Spleen (tissue), 13 donors: ENCODE measurements around the gene YAP1. TPM values are rescaled to one million over a fixed set of nuclear protein-coding genes. Genes with fewer than 3 reads are reported as not detected.
A peak's percentile ranks its signal among the peaks of the same experiment; 100 is the strongest.

Experiments used
- DNase-seq: peaks from one replicate; pipeline ENCODE4 v3.0.0-alpha.2; 2020
- H3K27ac ChIP-seq, 8 donors: fragments of 200-600 bp; sonication (generic) in 7 of 8; 1 replicate in 4 of 8; 2 replicates in 4 of 8; pipeline versions ENCODE4 v1.5.0 to v1.8.0; 2016 to 2021; ENCODE audit warnings: inconsistent platforms in 4 of 8, mild to moderate bottlenecking in 4 of 8, moderate library complexity in 1 of 8
- H3K27me3 ChIP-seq, 7 donors: fragments of 200-600 bp; sonication (generic) in 6 of 7; replicated peaks in 1 of 7; 1 replicate in 4 of 7; 2 replicates in 3 of 7; pipeline versions ENCODE4 v1.5.0 to v1.8.0; 2016 to 2021; ENCODE audit warnings: inconsistent platforms in 3 of 7, mild to moderate bottlenecking in 1 of 7
- H3K36me3 ChIP-seq, 6 donors: fragments of 200-600 bp; sonication (generic) in 5 of 6; 1 replicate in 4 of 6; 2 replicates in 2 of 6; pipeline versions ENCODE4 v1.5.0 to v1.8.0; 2016 to 2021; ENCODE audit warnings: inconsistent platforms in 2 of 6
- H3K4me1 ChIP-seq, 6 donors: fragments of 200-600 bp; sonication (generic) in 5 of 6; 1 replicate in 3 of 6; 2 replicates in 3 of 6; pipeline versions ENCODE4 v1.5.0 to v1.8.0; 2016 to 2021; ENCODE audit warnings: inconsistent platforms in 3 of 6
- H3K4me3 ChIP-seq, 8 donors: fragments of 200-600 bp; sonication (generic) in 7 of 8; 1 replicate in 4 of 8; 2 replicates in 4 of 8; pipeline versions ENCODE4 v1.5.0 to v1.8.0; 2016 to 2021; ENCODE audit warnings: inconsistent platforms in 4 of 8, mild to moderate bottlenecking in 4 of 8, moderate library complexity in 2 of 8
- H3K9me3 ChIP-seq, 8 donors: fragments of 200-600 bp; sonication (generic) in 7 of 8; 1 replicate in 4 of 8; 2 replicates in 4 of 8; pipeline versions ENCODE4 v1.5.0 to v1.8.0; 2016 to 2021; ENCODE audit warnings: inconsistent platforms in 4 of 8
- CTCF ChIP-seq, 11 experiments: fragments of 200-600 bp in 7 of 11; fragments of 450-650 bp in 4 of 11; sonication (generic) in 4 of 11; IDR thresholded peaks in 8 of 11; conservative IDR thresholded peaks in 3 of 11; 1 replicate in 7 of 11; 2 replicates in 4 of 11; pipeline versions ENCODE4 v1.4.0 to v1.8.0; 2016 to 2021; ENCODE audit warnings: antibody characterized with exemption in 11 of 11, inconsistent platforms in 4 of 11, mild to moderate bottlenecking in 1 of 11
- POLR2A ChIP-seq, 3 donors: fragments of 450-650 bp; IDR thresholded peaks; one replicate each; pipeline ENCODE4 v1.5.1; 2017; ENCODE audit warnings: antibody characterized with exemption in 3 of 3, mild to moderate bottlenecking in 1 of 3
- POLR2AphosphoS5 ChIP-seq, 3 donors: sonication (generic); formaldehyde crosslinking; IDR thresholded peaks; one replicate each; pipeline ENCODE4 v1.5.1; 2017; ENCODE audit warnings: antibody characterized with exemption in 3 of 3
- WGBS, 5 donors: extraction: QIAGEN DNeasy Blood & Tissue Kit in 3 of 5; methylation state at CpG; one replicate each; pipeline versions ENCODE4 v1.1.5 to v1.1.7; 2013 to 2018; 5-methylcytosine and 5-hydroxymethylcytosine counted together
- intact Hi-C: fragments of 100-400 bp; cut with DNase I; formaldehyde crosslinking; loops from one replicate; pipeline ENCODE4 v1.15.0; 2023; ENCODE audit warnings: low total_unique reads
- long read RNA-seq, 2 donors: transcript quantifications; one replicate each; lab custom pipeline, GENCODE V29; 2026
- polyA plus RNA-seq, 3 donors: library from polyadenylated mRNA; stranded (reverse); fragments of 200-250 nt; gene quantifications; one replicate each; pipeline ENCODE4 v1.2.1, GENCODE V29; 2013
- total RNA-seq, 7 donors: library from RNA; depleted of rRNA in 3 of 7; stranded (reverse); fragments of >200 nt in 3 of 7; fragmentation: NEBNext Ultra II Directional in 4 of 7; extraction: Animal tissue kit (Norgen Biotek cat#: 25700) in 4 of 7; gene quantifications; one replicate each; pipeline versions ENCODE4 v1.1.0 to v1.2.1, GENCODE V29; 2016 to 2021
- donor health status: healthy with polysubstance abuse.
- donor health status: DM: no; HTN: no; CAD: no; lungs with moderate emphysema.
- donor health status: DM: no; HTN: no; CAD: no.
- donor health status: Bipolar disorder and iron deficiency.
- donor health status: healthy.
- donor health status: DM: no; HTN: no; CAD: no.
- donor health status: DM: yes; HTN: yes; CAD: no.

The YAP1 gene
- total RNA-seq (10 to 100 TPM; 29.8 to 37.3 (median 34.4) TPM), polyA plus RNA-seq (1 to 10 TPM; 4.9 to 9.0 (median 6.0) TPM)
- long read RNA-seq, donor 1, full-length matches to known transcripts, result 3 of 3 reads
- long read RNA-seq, donor 1, partial matches to known transcripts, result 0 of 3 reads
- long read RNA-seq, donor 1, other reads (novel, unspliced or antisense), result 0 of 3 reads
- long read RNA-seq, donor 2, full-length matches to known transcripts, result 6 of 6 reads
- long read RNA-seq, donor 2, partial matches to known transcripts, result 0 of 6 reads
- long read RNA-seq, donor 2, other reads (novel, unspliced or antisense), result 0 of 6 reads

DNA sequence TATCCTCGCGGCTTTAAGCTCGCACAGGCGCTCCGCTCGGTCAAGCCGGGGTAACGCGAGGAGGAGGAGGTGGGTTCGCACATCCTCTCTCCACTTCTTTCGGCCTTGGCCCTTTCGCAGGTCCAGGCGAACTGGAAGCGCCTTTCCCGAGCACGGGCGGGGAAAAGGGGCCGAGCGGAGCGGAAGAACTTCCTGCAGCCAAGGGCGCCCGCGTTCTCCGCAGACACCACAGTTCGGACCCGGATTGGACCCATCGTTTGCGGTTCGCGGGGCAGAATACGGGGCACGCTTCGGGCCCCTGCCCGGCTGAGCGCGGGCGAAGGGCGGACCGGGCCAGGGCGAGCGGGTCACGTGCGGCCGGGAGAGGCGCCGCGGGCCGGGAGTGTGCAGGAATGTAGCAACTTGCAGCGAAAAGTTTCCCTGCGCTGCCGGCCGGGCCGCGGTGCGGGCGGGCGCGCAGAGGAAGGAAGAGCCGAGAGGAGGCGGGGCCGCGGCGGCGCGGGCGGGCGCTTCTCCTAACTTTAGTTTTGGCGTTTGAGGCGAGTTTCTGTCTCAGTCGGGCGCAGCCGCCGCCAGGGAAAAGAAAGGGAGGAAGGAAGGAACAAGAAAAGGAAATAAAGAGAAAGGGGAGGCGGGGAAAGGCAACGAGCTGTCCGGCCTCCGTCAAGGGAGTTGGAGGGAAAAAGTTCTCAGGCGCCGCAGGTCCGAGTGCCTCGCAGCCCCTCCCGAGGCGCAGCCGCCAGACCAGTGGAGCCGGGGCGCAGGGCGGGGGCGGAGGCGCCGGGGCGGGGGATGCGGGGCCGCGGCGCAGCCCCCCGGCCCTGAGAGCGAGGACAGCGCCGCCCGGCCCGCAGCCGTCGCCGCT lies at the start of gene YAP1:
Gene YAP1 (plus strand): TSS at position 552 of the 865 bp plus-strand sequence. CDS start 402 bp downstream, outside the sequence.
- Histone ChIP-seq H3K4me1 (peaks cover 3 to 37% (median 19%) of the 10 kb centered on the region in 6 donors), H3K4me3 (peak within 1 kb of the TSS; percentile 57 to 91 (median 68)), H3K27me3 (peaks cover 0 to 89% (median 36%) of the 10 kb centered on the region in 7 donors), H3K36me3 (no peaks in the 10 kb centered on the region), H3K9me3 (no peaks in the 10 kb centered on the region), H3K27ac (peak within 1 kb of the TSS; percentile 30 to 90 (median 87))
- TF ChIP-seq POLR2AphosphoS5 (IDR thresholded peaks at IDR 0.05) (peak; percentile 30 to 78 (median 78)), CTCF (IDR thresholded peaks at IDR 0.05 in 8 of 11, conservative IDR thresholded peaks at IDR 0.05 in 3 of 11) (no peak)
- 0 to 1% (median 1%) methylated on average over 70 to 104 of the region's 104 CpGs for WGBS, 5 donors
- intact Hi-C loops, result no loop called here
- DNase-seq, result peak; percentile 91

DNA sequence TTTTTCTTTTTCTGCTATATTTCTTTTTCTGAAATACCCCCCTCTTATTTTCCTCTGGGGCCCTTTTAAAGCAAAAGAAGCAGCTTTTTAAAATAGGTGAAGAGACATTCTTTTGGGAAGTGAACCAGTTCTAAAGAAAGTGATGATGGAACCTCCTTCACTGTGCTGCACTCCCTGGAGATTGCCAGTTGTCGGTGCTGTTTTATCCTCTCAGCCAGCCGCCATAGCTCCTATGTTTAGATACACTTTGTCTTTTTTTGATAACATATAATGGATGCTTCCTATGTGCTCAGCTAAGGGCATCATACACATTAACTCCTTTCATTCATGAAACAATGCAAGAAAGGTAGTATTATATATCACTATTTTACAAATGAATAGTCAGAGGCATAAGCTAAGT lies 49.0 kb upstream of the YAP1 start:
- no peak for DNase-seq
- H3K27ac ChIP-seq, result no peak overlapping the region

DNA sequence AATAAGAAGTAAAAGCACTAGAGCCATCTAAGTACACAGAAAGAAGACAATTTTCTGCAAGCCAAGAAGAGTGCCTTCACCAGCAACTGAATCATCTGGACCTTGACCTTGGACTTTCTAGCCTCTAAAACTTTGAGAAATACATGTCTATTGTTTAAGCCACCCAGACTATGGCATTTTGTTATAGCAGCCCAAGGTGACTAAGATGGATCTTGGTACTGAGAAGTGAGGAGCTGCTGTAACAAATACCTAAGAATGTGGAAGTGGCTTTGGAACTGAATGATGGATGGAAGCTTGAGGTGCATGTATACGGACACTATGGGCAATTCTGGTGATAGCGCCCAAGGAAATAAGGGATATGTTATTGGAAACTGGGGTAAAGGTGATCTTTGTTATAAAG lies 48.1 kb upstream of the YAP1 start:
- Histone ChIP-seq H3K4me1 (no peaks in the 10 kb centered on the region), H3K27ac (no peak overlapping the region), H3K27me3 (peaks cover 0 to 9% (median 0%) of the 10 kb centered on the region in 7 donors), H3K36me3 (no peaks in the 10 kb centered on the region), H3K4me3 (no peak overlapping the region), H3K9me3 (no peaks in the 10 kb centered on the region)
- no peak for DNase-seq
- TF ChIP-seq POLR2A (IDR thresholded peaks at IDR 0.05) (no peak), CTCF (IDR thresholded peaks at IDR 0.05 in 8 of 11, conservative IDR thresholded peaks at IDR 0.05 in 3 of 11) (no peak), POLR2AphosphoS5 (IDR thresholded peaks at IDR 0.05) (no peak)
- 90 to 99% (median 95%) methylated on average over 2 of the region's 2 CpGs for WGBS, 5 donors
- intact Hi-C loops, result no loop called here

More for the DNA sequence above, 49.0 kb upstream of the YAP1 start:
- intact Hi-C loops, result no loop called here
- H3K4me3 ChIP-seq, result no peak overlapping the region
- no peaks in the 10 kb centered on the region for H3K36me3 ChIP-seq
- no peaks in the 10 kb centered on the region for H3K4me1 ChIP-seq
- 29 to 43% (median 37%) methylated on average over 2 of the region's 2 CpGs for WGBS, 5 donors
- peaks cover 0 to 9% (median 0%) of the 10 kb centered on the region in 7 donors for H3K27me3 ChIP-seq
- TF ChIP-seq POLR2AphosphoS5 (IDR thresholded peaks at IDR 0.05) (no peak), POLR2A (IDR thresholded peaks at IDR 0.05) (no peak), CTCF (IDR thresholded peaks at IDR 0.05 in 8 of 11, conservative IDR thresholded peaks at IDR 0.05 in 3 of 11) (no peak)
- no peaks in the 10 kb centered on the region for H3K9me3 ChIP-seq

GRCh38 chr11:102064316-102064715 lies 45.9 kb upstream of the YAP1 start:
- Histone ChIP-seq H3K27ac (no peak overlapping the region), H3K27me3 (peaks cover 0 to 8% (median 0%) of the 10 kb centered on the region in 7 donors), H3K36me3 (no peaks in the 10 kb centered on the region), H3K4me1 (no peaks in the 10 kb centered on the region), H3K4me3 (no peak overlapping the region), H3K9me3 (peaks cover 0 to 1% (median 0%) of the 10 kb centered on the region in 8 donors)
- 80 to 94% (median 80%) methylated on average over 2 of the region's 2 CpGs for WGBS, 5 donors
- no peak for TF ChIP-seq POLR2A (IDR thresholded peaks at IDR 0.05)
- TF ChIP-seq POLR2AphosphoS5 (IDR thresholded peaks at IDR 0.05), result no peak
- TF ChIP-seq CTCF (IDR thresholded peaks at IDR 0.05 in 8 of 11, conservative IDR thresholded peaks at IDR 0.05 in 3 of 11), result no peak
- intact Hi-C loops, result no loop called here
- DNase-seq, result no peak
